GM12865 (cell line): ENCODE measurements around the gene NT5C1A.

Experiments used
- DNase-seq: peaks from one replicate; pipeline ENCODE4 v3.0.0; 2010; ENCODE audit warnings: low read depth
- H3K4me3 ChIP-seq: 2 replicates; pipeline ENCODE4 v1.5.1; 2011; ENCODE audit warnings: mild to moderate bottlenecking, low read depth, low read length, control low read depth
- TF ChIP-seq, protein P1 (sequence below): IDR thresholded peaks from 2 replicates; pipeline ENCODE4 v1.5.1; 2011; ENCODE audit warnings: low read length, control low read depth, low read depth, inconsistent platforms; ENCODE audit not compliant: insufficient read depth; ENCODE audit errors: missing control alignments

Gene NT5C1A

DNA sequence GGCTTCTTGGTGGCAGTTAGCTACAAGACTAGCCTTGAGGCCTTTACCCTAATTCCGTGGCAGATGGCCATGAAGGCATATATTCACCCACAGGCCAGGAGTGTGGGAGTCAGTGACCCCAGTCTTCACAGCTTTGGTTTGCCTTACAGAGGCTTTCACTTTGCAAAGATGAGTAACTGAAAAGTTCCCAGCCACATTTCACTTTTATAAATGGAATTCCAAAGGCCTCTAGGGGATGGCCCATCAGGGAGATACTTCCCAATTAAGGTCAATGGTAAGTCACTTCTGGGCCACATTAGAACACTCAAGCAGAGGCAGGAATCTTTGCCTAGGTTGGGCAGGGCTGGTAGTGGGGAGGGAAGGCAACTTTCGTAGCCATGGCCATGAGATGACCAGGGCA is 19.4 kb downstream of the NT5C1A start:
- TF ChIP-seq, protein P1, sequence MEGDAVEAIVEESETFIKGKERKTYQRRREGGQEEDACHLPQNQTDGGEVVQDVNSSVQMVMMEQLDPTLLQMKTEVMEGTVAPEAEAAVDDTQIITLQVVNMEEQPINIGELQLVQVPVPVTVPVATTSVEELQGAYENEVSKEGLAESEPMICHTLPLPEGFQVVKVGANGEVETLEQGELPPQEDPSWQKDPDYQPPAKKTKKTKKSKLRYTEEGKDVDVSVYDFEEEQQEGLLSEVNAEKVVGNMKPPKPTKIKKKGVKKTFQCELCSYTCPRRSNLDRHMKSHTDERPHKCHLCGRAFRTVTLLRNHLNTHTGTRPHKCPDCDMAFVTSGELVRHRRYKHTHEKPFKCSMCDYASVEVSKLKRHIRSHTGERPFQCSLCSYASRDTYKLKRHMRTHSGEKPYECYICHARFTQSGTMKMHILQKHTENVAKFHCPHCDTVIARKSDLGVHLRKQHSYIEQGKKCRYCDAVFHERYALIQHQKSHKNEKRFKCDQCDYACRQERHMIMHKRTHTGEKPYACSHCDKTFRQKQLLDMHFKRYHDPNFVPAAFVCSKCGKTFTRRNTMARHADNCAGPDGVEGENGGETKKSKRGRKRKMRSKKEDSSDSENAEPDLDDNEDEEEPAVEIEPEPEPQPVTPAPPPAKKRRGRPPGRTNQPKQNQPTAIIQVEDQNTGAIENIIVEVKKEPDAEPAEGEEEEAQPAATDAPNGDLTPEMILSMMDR, result no peak
- H3K4me3 ChIP-seq, result no peak overlapping the region
- no peak for DNase-seq

DNA sequence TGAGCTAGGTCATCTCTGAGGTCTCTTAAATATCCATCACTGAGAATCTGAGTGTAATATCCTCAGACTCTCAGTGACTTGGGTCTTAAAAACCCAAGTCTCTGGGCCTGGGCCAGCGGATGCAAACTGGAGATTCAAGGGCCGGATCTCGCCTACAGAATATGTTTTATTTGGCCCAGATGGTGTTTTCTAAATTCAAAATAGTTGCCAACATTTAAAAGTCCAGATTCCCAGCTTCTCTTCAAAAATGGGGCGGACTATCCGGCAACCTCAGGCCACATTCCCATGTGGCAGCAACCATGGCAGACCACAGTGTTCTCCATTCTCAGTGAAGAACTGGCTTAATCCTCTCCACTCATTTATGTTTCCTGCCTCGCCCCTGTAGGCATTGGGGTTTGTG is 19.8 kb downstream of the NT5C1A start:
- DNase-seq, result no peak

DNA sequence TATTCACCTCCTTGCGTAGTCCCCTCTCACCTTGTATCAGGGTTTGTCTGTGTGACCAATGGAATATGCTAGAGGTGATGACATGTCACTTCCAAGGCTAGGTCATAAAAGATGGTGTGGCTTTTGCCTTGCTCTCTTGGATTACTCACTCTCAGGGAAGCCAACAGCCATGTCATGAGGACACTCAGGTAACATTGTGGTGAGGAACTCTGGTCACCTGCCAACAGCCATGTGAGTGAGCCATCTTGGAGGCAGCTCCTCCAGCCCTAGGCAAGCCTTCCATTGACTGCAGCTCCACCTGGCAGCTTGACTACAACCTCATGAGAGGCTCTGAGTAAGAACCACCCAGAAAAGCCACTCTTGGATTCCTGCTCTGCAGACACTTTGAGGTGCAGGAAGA is 21.5 kb downstream of the NT5C1A start:
- TF ChIP-seq, protein P1, result no peak
- no peak overlapping the region for H3K4me3 ChIP-seq
- DNase-seq, result no peak

More for the DNA sequence above, 19.8 kb downstream of the NT5C1A start:
- H3K4me3 ChIP-seq, result no peak overlapping the region
- TF ChIP-seq, protein P1, result no peak

DNA sequence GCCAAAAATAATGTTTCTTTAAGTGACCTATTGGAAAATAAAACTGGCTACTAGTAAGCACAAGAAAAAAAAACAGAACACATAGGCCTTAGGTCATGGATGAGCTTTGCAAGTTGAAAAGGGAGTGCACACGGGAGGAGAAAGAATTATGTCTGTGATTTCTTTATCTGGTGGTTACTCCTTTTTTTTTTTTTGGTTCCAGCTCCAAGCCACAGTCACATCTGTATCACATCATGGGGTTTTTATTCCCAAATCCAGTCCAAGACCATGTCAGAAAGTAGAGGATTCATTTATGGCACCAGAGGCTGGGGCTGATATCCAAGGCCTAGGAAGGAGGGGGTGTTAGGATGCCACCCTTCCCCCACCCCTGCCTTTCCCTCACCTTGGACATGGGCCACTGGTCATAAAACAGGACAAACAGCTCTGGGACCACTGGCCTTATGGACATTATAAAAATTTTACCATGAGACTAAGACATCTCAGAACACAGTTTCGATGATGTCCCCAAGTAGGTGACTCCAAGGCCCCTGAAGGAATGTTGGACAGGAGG is 22.2 kb downstream of the NT5C1A start:
- TF ChIP-seq, protein P1, result no peak
- no peak overlapping the region for H3K4me3 ChIP-seq
- no peak for DNase-seq

DNA sequence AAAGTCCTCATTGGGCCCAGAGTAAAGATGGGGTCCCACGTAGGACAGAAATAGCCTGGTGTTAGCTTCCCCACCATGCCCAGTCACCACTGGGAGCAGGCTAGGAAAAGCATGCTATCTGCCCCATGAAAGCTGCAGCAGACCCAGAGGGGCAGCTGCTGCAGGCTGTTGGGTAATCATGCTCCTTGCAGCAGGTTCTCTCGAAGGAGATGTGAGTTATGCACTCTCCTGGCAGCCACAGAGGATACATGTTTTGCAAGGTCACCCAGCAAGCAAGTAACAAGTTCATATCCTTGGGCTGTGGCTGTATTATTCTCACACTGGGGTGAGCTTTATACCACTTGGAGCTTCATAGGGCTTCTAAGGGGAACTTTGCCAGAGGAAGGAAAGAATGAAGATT is 23.4 kb downstream of the NT5C1A start:
- no peak for DNase-seq
- H3K4me3 ChIP-seq, result no peak overlapping the region
- TF ChIP-seq, protein P1, result no peak

DNA sequence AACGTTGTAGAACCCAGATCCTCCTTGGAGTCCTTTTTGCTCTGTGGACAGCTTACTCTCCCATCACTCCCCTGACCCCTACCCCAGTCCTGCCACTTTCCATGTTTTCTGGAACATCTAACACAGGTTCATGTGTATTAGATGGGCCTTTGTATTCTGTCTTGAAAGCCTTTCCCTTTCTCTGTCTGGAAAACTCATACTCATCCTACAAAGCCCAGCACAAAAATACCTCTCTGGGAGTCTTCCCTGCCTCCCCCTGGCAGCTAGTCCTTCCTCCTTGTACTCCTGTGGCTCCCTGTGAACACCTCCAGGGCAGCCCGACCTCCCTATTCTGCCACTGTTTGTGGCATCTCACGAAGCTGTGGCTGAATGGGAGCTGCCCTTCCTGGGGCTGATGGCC is 24.7 kb downstream of the NT5C1A start:
- TF ChIP-seq, protein P1, result no peak
- DNase-seq, result no peak
- no peak overlapping the region for H3K4me3 ChIP-seq

DNA sequence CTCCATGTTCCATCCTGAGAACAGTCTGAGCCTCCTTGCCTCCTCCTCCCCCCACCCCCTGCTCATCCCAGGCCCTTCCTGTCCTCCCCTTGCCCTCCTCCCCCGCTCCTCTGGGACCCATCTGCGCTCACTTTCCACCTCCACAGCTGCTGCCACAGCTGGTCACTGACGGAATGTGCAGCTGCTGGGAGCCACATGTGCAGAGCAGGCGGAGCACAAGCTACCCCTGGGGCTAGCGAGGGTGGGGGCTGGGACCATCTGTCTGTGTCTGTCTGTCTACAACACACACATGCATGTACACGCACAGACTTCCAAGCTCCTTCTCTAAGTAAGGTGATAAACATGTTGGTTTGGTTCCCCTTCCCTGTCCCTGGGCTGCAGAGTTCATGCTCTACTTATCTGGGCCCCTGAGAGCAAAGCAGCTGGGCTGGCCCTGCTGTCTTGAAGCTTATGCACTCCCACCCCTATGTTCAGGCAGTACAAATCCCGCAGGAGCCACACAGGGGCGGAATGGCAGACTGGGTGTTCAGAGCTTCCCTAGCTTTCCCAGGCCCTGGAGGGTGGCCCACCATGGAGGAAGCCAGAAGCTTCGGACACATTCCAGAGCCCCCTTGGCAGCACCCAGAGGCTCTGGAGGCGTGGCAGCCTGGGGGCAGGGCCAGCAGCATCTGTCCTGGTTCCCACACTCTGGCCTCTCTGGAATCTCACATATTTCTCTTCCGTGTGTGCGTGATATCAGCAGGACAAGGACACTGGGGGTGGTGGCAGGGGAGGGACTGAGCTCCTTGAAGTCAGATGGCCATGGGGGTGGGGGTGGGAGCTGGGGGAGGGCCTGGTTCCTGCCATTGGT is 25.4 kb downstream of the NT5C1A start:
- TF ChIP-seq, protein P1, result no peak
- H3K4me3 ChIP-seq, result no peak overlapping the region
- peak; percentile 24 for DNase-seq
